Transverse colon (tissue), 4 donors: ENCODE measurements around the gene CCDC60.

ENCODE experiments used
- CTCF ChIP-seq, 5 experiments: fragments of 200-600 bp in 3 of 5; fragments of 450-650 bp in 2 of 5; sonication (generic) in 3 of 5; IDR thresholded peaks; 1 replicate in 2 of 5; 2 replicates in 3 of 5; pipeline ENCODE4 v1.5.1; 2016 to 2017; ENCODE audit warnings: antibody characterized with exemption in 5 of 5, inconsistent platforms in 3 of 5, mild to moderate bottlenecking in 2 of 5, moderate library complexity in 1 of 5
- EP300 ChIP-seq: sonication (generic); formaldehyde crosslinking; IDR thresholded peaks from one replicate; pipeline ENCODE4 v1.6.1; 2017; ENCODE audit warnings: antibody characterized with exemption, low read depth
- POLR2A ChIP-seq: fragments of 450-650 bp; IDR thresholded peaks from one replicate; pipeline ENCODE4 v1.6.1; 2016; ENCODE audit warnings: antibody characterized with exemption, mild to moderate bottlenecking, moderate library complexity
- POLR2AphosphoS5 ChIP-seq, 3 donors: sonication (generic); formaldehyde crosslinking; IDR thresholded peaks; one replicate each; pipeline ENCODE4 v1.6.1; 2016; ENCODE audit warnings: antibody characterized with exemption in 3 of 3

- no peak for TF ChIP-seq POLR2A
- no peak for TF ChIP-seq POLR2AphosphoS5 (IDR thresholded peaks at IDR 0.05)
- no peak for TF ChIP-seq EP300
- TF ChIP-seq CTCF (IDR thresholded peaks at IDR 0.05) = no peak
These were observed 125.0 kb downstream of the CCDC60 start for GRCh38 chr12:119459481-119459880.
